NCI-H2107 treated with DMSO at 0.1 percent for 48 hours (cell line): ENCODE data around the gene PRSS23.
A peak's percentile ranks its signal among the peaks of the same experiment; 100 is the strongest.

ENCODE experiments used
- DNase-seq: peaks from one replicate; lab custom pipeline; 2025; ENCODE audit not compliant: unreplicated experiment; lab: John Stamatoyannopoulos, UW

The PRSS23 gene

GRCh38 chr11:86790195-86790725 lies 10.1 kb upstream of the PRSS23 start:
- no peak for DNase-seq

- peak; percentile 64 for DNase-seq
Observed at GRCh38 chr11:86790867-86791849, 9.2 kb upstream of the PRSS23 start.

- DNase-seq, result no peak
Observed at GRCh38 chr11:86792150-86792549, 8.2 kb upstream of the PRSS23 start.

- no peak for DNase-seq
Observed at GRCh38 chr11:86793307-86793706, 7.0 kb upstream of the PRSS23 start.

- DNase-seq, result no peak
Observed at GRCh38 chr11:86795511-86795910, 4.8 kb upstream of the PRSS23 start.

GRCh38 chr11:86795949-86796348 lies 4.4 kb upstream of the PRSS23 start:
- DNase-seq, result no peak

GRCh38 chr11:86797133-86797532 lies 3.2 kb upstream of the PRSS23 start:
- no peak for DNase-seq

- no peak for DNase-seq
Observed at GRCh38 chr11:86798988-86799387, 1.4 kb upstream of the PRSS23 start.

- DNase-seq, result no peak
Observed at GRCh38 chr11:86799680-86800075, 664 bp upstream of the PRSS23 start.

- no peak for DNase-seq
Observed at GRCh38 chr11:86800960-86801272, 574 bp downstream of the PRSS23 start.

- no peak for DNase-seq
Observed at GRCh38 chr11:86801364-86801763, 1.0 kb downstream of the PRSS23 start.

GRCh38 chr11:86802146-86802545 lies 1.8 kb downstream of the PRSS23 start:
- DNase-seq, result no peak

- peak; percentile 53 for DNase-seq
Observed at GRCh38 chr11:86802601-86803051, 2.3 kb downstream of the PRSS23 start.

- no peak for DNase-seq
Observed at GRCh38 chr11:86803136-86804045, 3.0 kb downstream of the PRSS23 start.

- DNase-seq, result no peak
Observed at GRCh38 chr11:86804951-86805350, 4.6 kb downstream of the PRSS23 start.

- no peak for DNase-seq
Observed at GRCh38 chr11:86805873-86806310, 5.5 kb downstream of the PRSS23 start.

GRCh38 chr11:86806903-86807302 lies 6.6 kb downstream of the PRSS23 start:
- DNase-seq, result no peak

GRCh38 chr11:86807360-86807759 lies 7.0 kb downstream of the PRSS23 start:
- no peak for DNase-seq

- no peak for DNase-seq
Observed at GRCh38 chr11:86809561-86809960, 9.2 kb downstream of the PRSS23 start.

- no peak for DNase-seq
Observed at GRCh38 chr11:86810288-86810687, 9.9 kb downstream of the PRSS23 start.

- DNase-seq, result no peak
Observed at GRCh38 chr11:86811637-86812321, 11.4 kb downstream of the PRSS23 start.
